ENCODE results near the gene RAPGEF6.

DNA sequence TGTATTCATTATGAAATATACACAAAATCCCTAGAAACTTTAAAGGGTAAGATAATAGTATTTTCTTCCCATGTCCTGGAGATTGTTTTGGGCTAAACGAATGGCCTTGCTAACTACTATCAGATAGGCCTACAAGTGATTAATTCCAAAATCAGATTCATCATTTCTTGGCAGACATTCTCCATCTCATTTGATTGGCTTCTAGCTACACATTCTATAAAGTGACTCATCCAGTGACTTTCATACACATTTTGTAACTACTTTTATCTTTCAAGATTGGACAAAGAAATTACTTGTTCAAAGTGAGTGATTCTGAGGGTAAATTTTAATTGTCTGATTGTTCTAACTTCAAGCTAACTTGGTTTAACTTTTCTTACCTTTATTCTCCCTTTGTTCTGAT lies 93.3 kb downstream of the RAPGEF6 start:
- TF ChIP-seq POLR2A (IDR thresholded peaks at IDR 0.05; ENCODE audit: low read depth, low read length) (no peak), POLR2AphosphoS5 (IDR thresholded peaks at IDR 0.05; ENCODE audit: low read depth, low read length) (no peak), TAF1 (IDR thresholded peaks at IDR 0.05; ENCODE audit: low read depth, low read length) (no peak), PAX5 (IDR thresholded peaks at IDR 0.05; ENCODE audit: insufficient read depth, low read length, severe bottlenecking) (no peak)
